Upper lobe of left lung (tissue), 4 donors: ENCODE results near the gene KCNJ5.

Source experiments
- CTCF ChIP-seq, 6 experiments: fragments of 450-650 bp in 4 of 6; fragments of 200-600 bp in 2 of 6; sonication (generic) in 2 of 6; IDR thresholded peaks; one replicate each; pipeline ENCODE4 v1.5.1; 2016 to 2019; ENCODE audit warnings: antibody characterized with exemption in 6 of 6
- EP300 ChIP-seq, 4 donors: sonication (generic); formaldehyde crosslinking; IDR thresholded peaks; one replicate each; pipeline ENCODE4 v1.5.1; 2017; ENCODE audit warnings: antibody characterized with exemption in 4 of 4, control low read depth in 2 of 4
- POLR2A ChIP-seq, 4 donors: fragments of 450-650 bp; IDR thresholded peaks; one replicate each; pipeline ENCODE4 v1.5.1; 2016 to 2017; ENCODE audit warnings: antibody characterized with exemption in 4 of 4, mild to moderate bottlenecking in 2 of 4
- POLR2AphosphoS5 ChIP-seq, 2 donors: sonication (generic); formaldehyde crosslinking; IDR thresholded peaks; one replicate each; pipeline ENCODE4 v1.5.1; 2017; ENCODE audit warnings: antibody characterized with exemption in 2 of 2

GRCh38 chr11:128909438-128910125, 18.4 kb downstream of the KCNJ5 start:
- TF ChIP-seq POLR2A (IDR thresholded peaks at IDR 0.05) (no peak), CTCF (IDR thresholded peaks at IDR 0.05) (no peak), EP300 (IDR thresholded peaks at IDR 0.05) (no peak), POLR2AphosphoS5 (IDR thresholded peaks at IDR 0.05) (no peak)
